RWPE2 (cell line): ENCODE results near the gene CCPG1.
"Not testable (repeated sequence)": the region's sequence is repeated elsewhere in the genome, so short reads cannot be mapped to it uniquely, and the experiment has no call there.

Experiments
- ATAC-seq: fragments of 200-7000 bp; cut with Tn5 transposase; 3 replicates; pipeline ENCODE4 v1.9.1; 2021; ENCODE audit warnings: low read depth
- DNase-seq: peaks from one replicate; pipeline ENCODE4 v3.0.0-alpha.2; 2020; ENCODE audit warnings: low spot score
- H3K27ac ChIP-seq: fragments of 450-650 bp; 2 replicates; pipeline ENCODE4 v1.5.1; 2017; ENCODE audit warnings: mild to moderate bottlenecking; ENCODE audit not compliant: poor library complexity, severe bottlenecking
- H3K27me3 ChIP-seq: fragments of 250-450 bp; sonication (Bioruptor Pico); 2 replicates; pipeline ENCODE4 v1.5.1; 2021; ENCODE audit warnings: mild to moderate bottlenecking, moderate library complexity; ENCODE audit not compliant: insufficient read depth, poor library complexity, severe bottlenecking
- H3K36me3 ChIP-seq: fragments of 250-450 bp; sonication (Bioruptor Pico); 2 replicates; pipeline ENCODE4 v1.5.1; 2020; ENCODE audit warnings: low read depth, mild to moderate bottlenecking, moderate library complexity
- H3K4me1 ChIP-seq: fragments of 250-450 bp; sonication (Bioruptor Pico); 2 replicates; pipeline ENCODE4 v1.5.1; 2021; ENCODE audit warnings: mild to moderate bottlenecking, moderate library complexity; ENCODE audit not compliant: insufficient read depth, poor library complexity, severe bottlenecking
- H3K4me3 ChIP-seq: fragments of 250-450 bp; sonication (Bioruptor Pico); 2 replicates; pipeline ENCODE4 v1.5.1; 2021; ENCODE audit warnings: mild to moderate bottlenecking, moderate library complexity; ENCODE audit not compliant: severe bottlenecking
- H3K9me3 ChIP-seq: fragments of 250-450 bp; sonication (Bioruptor Pico); 2 replicates; pipeline ENCODE4 v1.5.1; 2021; ENCODE audit warnings: mild to moderate bottlenecking, moderate library complexity; ENCODE audit not compliant: severe bottlenecking
- CTCF ChIP-seq: fragments of 450-650 bp; IDR thresholded peaks from one replicate; pipeline ENCODE4 v1.5.1; 2017; ENCODE audit warnings: mild to moderate bottlenecking, moderate library complexity; ENCODE audit not compliant: poor library complexity, severe bottlenecking

CCPG1 gene

GRCh38 chr15:55408012-55408928 is at the start of gene CCPG1, which contains the start of gene PIERCE2:
TSS of gene CCPG1 (minus strand) at chr15:55408359. CDS start at chr15:55389424, 18,935 bp downstream.
TSS of gene PIERCE2 (plus strand) at chr15:55408495. CDS start at chr15:55408769, 274 bp downstream.
- no peaks in the 10 kb centered on the region for H3K27me3 ChIP-seq
- ATAC-seq: peak; percentile 94
- peak within 1 kb of the TSS; percentile 69 for H3K4me3 ChIP-seq
- H3K9me3 ChIP-seq: no peaks in the 10 kb centered on the region
- peak within 1 kb of the TSS; percentile 35 for H3K27ac ChIP-seq
- H3K4me1 ChIP-seq: peaks cover 4% of the 10 kb centered on the region
- peak; percentile 96 for DNase-seq
- H3K36me3 ChIP-seq: no peaks in the 10 kb centered on the region
- peak; percentile 84 for TF ChIP-seq CTCF

GRCh38 chr15:55457401-55458022 is 49.4 kb upstream of the CCPG1 start:
- no peaks in the 10 kb centered on the region for H3K36me3 ChIP-seq
- TF ChIP-seq CTCF: no peak
- H3K27me3 ChIP-seq: no peaks in the 10 kb centered on the region
- DNase-seq: no peak
- H3K27ac ChIP-seq: no peak overlapping the region
- no peaks in the 10 kb centered on the region for H3K9me3 ChIP-seq
- no peak for ATAC-seq
- H3K4me1 ChIP-seq: peaks cover under 1% of the 10 kb centered on the region
- no peak overlapping the region for H3K4me3 ChIP-seq

- H3K27ac ChIP-seq, DNase-seq, H3K4me1 ChIP-seq, H3K9me3 ChIP-seq, H3K27me3 ChIP-seq, ATAC-seq, H3K36me3 ChIP-seq, H3K4me3 ChIP-seq: not testable (repeated sequence)
These were observed 38.9 kb upstream of the CCPG1 start for GRCh38 chr15:55447030-55447394.

GRCh38 chr15:55446379-55447029 is 38.3 kb upstream of the CCPG1 start:
- H3K36me3 ChIP-seq, ATAC-seq, H3K4me3 ChIP-seq, H3K27ac ChIP-seq, DNase-seq, H3K9me3 ChIP-seq, H3K4me1 ChIP-seq, H3K27me3 ChIP-seq: not testable (repeated sequence)

- H3K4me1 ChIP-seq, DNase-seq, H3K27ac ChIP-seq, H3K4me3 ChIP-seq, H3K27me3 ChIP-seq, ATAC-seq, H3K36me3 ChIP-seq, H3K9me3 ChIP-seq: not testable (repeated sequence)
These were observed 37.8 kb upstream of the CCPG1 start for GRCh38 chr15:55445936-55446335.

- H3K4me3 ChIP-seq, DNase-seq, H3K36me3 ChIP-seq, H3K9me3 ChIP-seq, H3K27me3 ChIP-seq, H3K27ac ChIP-seq, ATAC-seq, H3K4me1 ChIP-seq: not testable (repeated sequence)
These were observed 35.0 kb upstream of the CCPG1 start for GRCh38 chr15:55443141-55443540.
